ENCODE results near the gene DCAF11. TPM values are rescaled to one million over a fixed set of nuclear protein-coding genes. Genes with fewer than 3 reads are reported as not detected.
A peak's percentile ranks its signal among the peaks of the same experiment; 100 is the strongest.

Gene DCAF11
- total and polyA plus RNA-seq, 2 of the 13 experiments (the other 11 are each of a cell fraction or from before 2014, with no cell fraction given), result 150 to 257 TPM

DNA sequence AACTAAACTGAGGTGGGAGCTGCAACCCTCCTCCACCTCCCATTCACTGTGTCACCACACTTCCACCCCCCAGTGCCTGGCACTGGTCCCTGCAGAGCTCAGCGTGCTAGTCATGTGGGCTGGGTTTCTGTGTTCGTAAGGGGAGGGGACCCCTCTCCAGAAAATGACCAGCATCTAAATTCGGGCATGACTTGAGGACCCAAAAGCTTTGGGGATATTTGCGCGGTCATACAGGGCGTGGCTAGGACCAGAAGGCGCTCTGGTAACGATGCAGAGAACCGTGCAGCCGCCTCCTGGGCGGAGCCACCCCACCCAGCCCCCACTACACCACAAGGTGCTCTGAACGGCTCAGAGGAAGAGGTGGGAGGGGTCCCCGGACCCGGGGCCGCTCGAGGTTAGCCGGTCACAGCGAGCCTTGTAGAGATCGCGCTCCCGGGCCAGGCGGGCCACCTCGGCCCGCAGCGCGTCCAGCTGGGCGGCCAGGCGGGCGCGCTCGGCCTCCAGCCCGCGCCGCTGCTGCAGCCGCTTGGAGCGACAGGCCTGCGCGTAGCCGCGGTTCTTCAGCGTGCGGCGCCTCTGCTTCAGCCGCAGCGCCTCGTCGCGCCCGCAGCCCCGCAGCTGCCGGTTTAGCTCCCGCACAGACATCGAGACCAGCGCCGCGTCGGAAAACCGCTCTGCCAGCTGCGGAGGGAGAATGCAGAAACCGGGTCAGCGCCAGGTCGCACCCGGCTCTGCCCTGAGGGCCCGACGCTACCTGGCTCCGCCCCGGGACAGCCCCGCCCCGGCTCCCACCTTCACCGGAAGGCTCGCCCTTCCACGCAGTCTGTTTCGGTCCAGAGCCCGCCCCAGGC lies 33.5 kb upstream of the DCAF11 start (continued):
- no peak; the same call in 1 of the 2 replicates for TF ChIP-seq NR0B2 (CRISPR knock-in tag; IDR thresholded peaks at IDR 0.05)
- no peak for TF ChIP-seq ZNF207 (IDR thresholded peaks at IDR 0.05; ENCODE audit: borderline replicate concordance)
- TF ChIP-seq KLF11 (CRISPR knock-in tag; IDR thresholded peaks at IDR 0.05), result 0 out of 2 replicates have a peak, but pooled peaks have one; percentile 47
- no peak for TF ChIP-seq ZNF230 (CRISPR knock-in tag; IDR thresholded peaks at IDR 0.05)
- no peak; the same call in none of the 2 replicates for TF ChIP-seq PRDM15 (CRISPR knock-in tag; IDR thresholded peaks at IDR 0.05)
- TF ChIP-seq ZNF550 (CRISPR knock-in tag; IDR thresholded peaks at IDR 0.05; ENCODE audit: borderline replicate concordance), result peak; percentile 99
- no peak for TF ChIP-seq NFRKB (IDR thresholded peaks at IDR 0.05)
- TF ChIP-seq HNRNPUL1 (IDR thresholded peaks at IDR 0.05; ENCODE audit: low read depth, low read length), result no peak
- TF ChIP-seq ZNF770 (CRISPR knock-in tag; IDR thresholded peaks at IDR 0.05), result no peak
- no peak for TF ChIP-seq NFE2L1 (CRISPR knock-in tag; IDR thresholded peaks at IDR 0.05; ENCODE audit: borderline replicate concordance)
- TF ChIP-seq CBX5 (CRISPR knock-in tag; IDR thresholded peaks at IDR 0.05; ENCODE audit: borderline replicate concordance), result peak; percentile 58; the same call in 1 of the 2 replicates
- no peak for TF ChIP-seq DMTF1 (CRISPR knock-in tag; IDR thresholded peaks at IDR 0.05)
- peak; percentile 87 for TF ChIP-seq ZNF724P (CRISPR knock-in tag; IDR thresholded peaks at IDR 0.05; ENCODE audit: borderline replicate concordance)
- peak; percentile 62; the same call in 1 of the 2 replicates for TF ChIP-seq PPARG (CRISPR knock-in tag; conservative IDR thresholded peaks at IDR 0.05)
- no peak for TF ChIP-seq NCOA1 (CRISPR knock-in tag; IDR thresholded peaks at IDR 0.05)
- no peak for TF ChIP-seq EHMT2 (IDR thresholded peaks at IDR 0.05; ENCODE audit: borderline replicate concordance, low read depth, low read length)
- TF ChIP-seq ZNF101 (CRISPR knock-in tag; IDR thresholded peaks at IDR 0.05; ENCODE audit: borderline replicate concordance, low read depth), result no peak; the same call in 1 of the 2 replicates
- TF ChIP-seq TAF15 (IDR thresholded peaks at IDR 0.05; ENCODE audit: low read depth, low read length, poor library complexity, severe bottlenecking), result no peak
- no peak for TF ChIP-seq NKX3-1 (CRISPR knock-in tag; IDR thresholded peaks at IDR 0.05)
- TF ChIP-seq, protein P1, sequence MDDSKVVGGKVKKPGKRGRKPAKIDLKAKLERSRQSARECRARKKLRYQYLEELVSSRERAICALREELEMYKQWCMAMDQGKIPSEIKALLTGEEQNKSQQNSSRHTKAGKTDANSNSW (CRISPR knock-in tag; IDR thresholded peaks at IDR 0.05; ENCODE audit: borderline replicate concordance), result no peak
